Lower leg skin (tissue), 3 donors: ENCODE measurements around the gene NEDD8.

Experiments used
- CTCF ChIP-seq, 3 donors: fragments of 450-650 bp; IDR thresholded peaks; one replicate each; pipeline ENCODE4 v1.5.1; 2016; ENCODE audit warnings: antibody characterized with exemption in 3 of 3, mild to moderate bottlenecking in 3 of 3, moderate library complexity in 2 of 3
- POLR2A ChIP-seq, 2 donors: fragments of 450-650 bp; IDR thresholded peaks; one replicate each; pipeline ENCODE4 v1.6.1; 2016 to 2017; ENCODE audit warnings: antibody characterized with exemption in 2 of 2, mild to moderate bottlenecking in 1 of 2, moderate library complexity in 1 of 2

GRCh38 chr14:24177891-24178290, 54.3 kb downstream of the NEDD8 start:
- no peak for TF ChIP-seq CTCF (IDR thresholded peaks at IDR 0.05)
- TF ChIP-seq POLR2A (IDR thresholded peaks at IDR 0.05): no peak
